B cell (primary cell): ENCODE results near the gene MOB3B. TPM values are rescaled to one million over a fixed set of nuclear protein-coding genes. Genes with fewer than 3 reads are reported as not detected.

ENCODE experiments used
- ATAC-seq: fragments of 200-7000 bp; cut with Tn5 transposase; one replicate; pipeline ENCODE4 v1.10.0; 2021; ENCODE audit warnings: low read depth, mild to moderate bottlenecking, moderate number of reproducible peaks, moderate library complexity
- CTCF ChIA-PET: fragments of 350-600 bp; sonication (Branson Sonifier 250); formaldehyde crosslinking; loops from one replicate; lab custom pipeline; 2021; ENCODE audit warnings: antibody characterized with exemption, inconsistent platforms; lab: Charles Lee
- POLR2A ChIA-PET: fragments of 350-600 bp; sonication (Branson Sonifier 250); formaldehyde crosslinking; loops from one replicate; lab custom pipeline; 2021; ENCODE audit warnings: antibody characterized with exemption; lab: Charles Lee
- DNase-seq: peaks from one replicate; pipeline ENCODE4 v3.0.0; 2013
- H2AFZ ChIP-seq: 2 replicates; pipeline ENCODE4 v1.6.1; 2012; ENCODE audit warnings: mild to moderate bottlenecking, low read depth, low read length; ENCODE audit not compliant: insufficient read depth, poor library complexity, severe bottlenecking
- H3K27ac ChIP-seq, 2 donors: 1 replicate in 1 of 2; 2 replicates in 1 of 2; pipeline ENCODE4 v1.5.1; 2012 to 2013; ENCODE audit warnings: low read length in 2 of 2, mild to moderate bottlenecking in 2 of 2, moderate library complexity in 1 of 2
- H3K27me3 ChIP-seq, 4 experiments: fragments of 200-600 bp in 1 of 4; sonication (generic) in 1 of 4; replicated peaks in 1 of 4; 1 replicate in 2 of 4; 2 replicates in 2 of 4; pipeline versions ENCODE4 v1.6.1 to v1.7.0; 2013 to 2016; ENCODE audit warnings: low read length in 3 of 4, mild to moderate bottlenecking in 2 of 4, mixed read lengths in 1 of 4, moderate library complexity in 1 of 4; ENCODE audit not compliant: insufficient read depth in 4 of 4, control insufficient read depth in 3 of 4; ENCODE audit errors: control extremely low read depth in 1 of 4
- H3K36me3 ChIP-seq, 2 experiments: replicated peaks in 1 of 2; 1 replicate in 1 of 2; 2 replicates in 1 of 2; pipeline versions ENCODE4 v1.6.1 to v1.7.1; 2013; ENCODE audit warnings: low read length in 1 of 2; ENCODE audit not compliant: insufficient read depth in 2 of 2, control insufficient read depth in 1 of 2; ENCODE audit errors: control extremely low read depth in 1 of 2, extremely low read depth in 1 of 2
- H3K4me1 ChIP-seq, 2 donors: fragments of 200-600 bp in 1 of 2; sonication (generic) in 1 of 2; 1 replicate in 1 of 2; 2 replicates in 1 of 2; pipeline versions ENCODE4 v1.5.1 to v1.6.1; 2013 to 2017; ENCODE audit warnings: low read length in 2 of 2; ENCODE audit not compliant: control insufficient read depth in 2 of 2, insufficient read depth in 2 of 2
- H3K4me2 ChIP-seq: replicated peaks from 2 replicates; pipeline ENCODE3; 2012; ENCODE audit warnings: mild to moderate bottlenecking, low read depth, low read length; ENCODE audit not compliant: poor library complexity, severe bottlenecking
- H3K4me3 ChIP-seq, 5 experiments: fragments of 200-600 bp in 1 of 5; sonication (generic) in 1 of 5; 1 replicate in 3 of 5; 2 replicates in 2 of 5; pipeline versions ENCODE4 v1.5.1 to v1.7.0; 2011 to 2016; ENCODE audit warnings: low read length in 4 of 5, mild to moderate bottlenecking in 4 of 5, low read depth in 2 of 5, control low read depth in 1 of 5, moderate library complexity in 1 of 5; ENCODE audit not compliant: insufficient read depth in 1 of 5; ENCODE audit errors: control extremely low read depth in 1 of 5, extremely low read depth in 1 of 5
- H3K79me2 ChIP-seq: fragments of 200-600 bp; sonication (generic); one replicate; pipeline ENCODE4 v1.6.0; 2016; ENCODE audit warnings: low read length; ENCODE audit not compliant: control insufficient read depth, insufficient read depth
- H3K9ac ChIP-seq: fragments of 200-600 bp; sonication (generic); 2 replicates; pipeline ENCODE4 v1.6.1; 2017; ENCODE audit warnings: mild to moderate bottlenecking, low read length, moderate library complexity
- H3K9me3 ChIP-seq, 3 donors: one replicate each; pipeline versions ENCODE4 v1.6.1 to v1.7.1; 2013; ENCODE audit warnings: low read length in 2 of 3; ENCODE audit not compliant: control insufficient read depth in 2 of 3, insufficient read depth in 1 of 3; ENCODE audit errors: control extremely low read depth in 1 of 3
- H4K20me1 ChIP-seq: 2 replicates; pipeline ENCODE4 v1.6.0; 2012; ENCODE audit warnings: mild to moderate bottlenecking, low read length; ENCODE audit not compliant: insufficient read depth, control insufficient read depth, poor library complexity, severe bottlenecking
- H3K27ac Mint-ChIP-seq: one replicate; pipeline ENCODE4 v1.8.0; 2021; ENCODE audit warnings: mixed read lengths
- H3K27me3 Mint-ChIP-seq: one replicate; pipeline ENCODE4 v1.8.0; 2021; ENCODE audit warnings: mixed read lengths
- H3K4me1 Mint-ChIP-seq: one replicate; pipeline ENCODE4 v1.8.0; 2021; ENCODE audit warnings: mixed read lengths
- H3K4me3 Mint-ChIP-seq: one replicate; pipeline ENCODE4 v1.8.0; 2021; ENCODE audit warnings: mixed read lengths
- H3K9me3 Mint-ChIP-seq: one replicate; pipeline ENCODE4 v1.8.0; 2022; ENCODE audit warnings: mixed read lengths; ENCODE audit not compliant: insufficient read depth
- EZH2 ChIP-seq: IDR thresholded peaks from 2 replicates; pipeline ENCODE4 v1.6.1; 2012; ENCODE audit warnings: borderline replicate concordance, low read depth, mild to moderate bottlenecking, moderate library complexity, low read length; ENCODE audit not compliant: insufficient read depth, poor library complexity, severe bottlenecking
- WGBS: methylation state at CpG from one replicate; pipeline ENCODE4 v1.1.5; 2013; ENCODE audit warnings: missing lambda C conversion rate; ENCODE audit not compliant: insufficient coverage; 5-methylcytosine and 5-hydroxymethylcytosine counted together
- intact Hi-C: fragments of 100-400 bp; cut with micrococcal nuclease; formaldehyde crosslinking; loops from one replicate; pipeline ENCODE4 v1.10.0; 2022
- polyA plus RNA-seq: library from polyadenylated mRNA; depleted of rRNA; stranded (reverse); fragments of >200 nt; gene quantifications from 2 replicates; pipeline ENCODE4 v1.2.3, GENCODE V29; 2012
- total RNA-seq, 2 donors: library from RNA; stranded (reverse); fragments of 120-200 nt in 1 of 2; gene quantifications; 1 replicate in 1 of 2; 2 replicates in 1 of 2; pipeline versions ENCODE4 v1.2.3 to v1.2.4, GENCODE V29; 2013 to 2022
- TF ChIP-seq, protein P1 (sequence below): fragments of 200-600 bp; IDR thresholded peaks from one replicate; pipeline ENCODE4 v1.8.0; 2022; ENCODE audit warnings: antibody characterized with exemption, mild to moderate bottlenecking

MOB3B gene
- total and polyA plus RNA-seq, 2 donors (not counting 1 experiment from before 2014, with no cell fraction given): 7.3 to 7.9 TPM

DNA sequence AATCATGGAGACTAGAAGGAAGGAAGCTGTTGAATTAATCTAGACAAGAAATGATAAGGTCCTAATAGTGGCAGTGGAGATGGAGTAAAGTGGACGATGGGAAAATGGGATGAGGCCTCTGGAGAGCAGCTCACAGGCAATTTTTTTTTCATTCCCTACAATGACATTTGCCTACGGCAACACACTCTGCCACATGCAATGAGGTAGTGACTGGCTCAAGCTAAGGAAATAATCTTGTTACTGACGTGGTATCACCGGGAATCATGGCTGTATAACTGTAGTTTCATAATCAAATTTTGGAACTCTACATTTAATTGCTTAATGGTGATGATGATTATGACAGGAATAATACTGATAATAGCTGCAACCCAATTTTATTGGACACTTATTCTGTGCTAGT lies 12.1 kb upstream of the MOB3B start:
- Histone ChIP-seq H3K36me3 (peaks cover 0 to 10% of the 10 kb centered on the region in 2 experiments), H3K9ac (no peak overlapping the region), H3K79me2 (no peaks in the 10 kb centered on the region), H3K4me1 (no peaks in the 10 kb centered on the region), H2AFZ (no peak overlapping the region), H4K20me1 (no peaks in the 10 kb centered on the region), H3K9me3 (no peaks in the 10 kb centered on the region), H3K4me3 (no peak overlapping the region), H3K27me3 (no peaks in the 10 kb centered on the region), H3K27ac (no peak overlapping the region), H3K4me2 (no peak overlapping the region)
- TF ChIP-seq, protein P1, sequence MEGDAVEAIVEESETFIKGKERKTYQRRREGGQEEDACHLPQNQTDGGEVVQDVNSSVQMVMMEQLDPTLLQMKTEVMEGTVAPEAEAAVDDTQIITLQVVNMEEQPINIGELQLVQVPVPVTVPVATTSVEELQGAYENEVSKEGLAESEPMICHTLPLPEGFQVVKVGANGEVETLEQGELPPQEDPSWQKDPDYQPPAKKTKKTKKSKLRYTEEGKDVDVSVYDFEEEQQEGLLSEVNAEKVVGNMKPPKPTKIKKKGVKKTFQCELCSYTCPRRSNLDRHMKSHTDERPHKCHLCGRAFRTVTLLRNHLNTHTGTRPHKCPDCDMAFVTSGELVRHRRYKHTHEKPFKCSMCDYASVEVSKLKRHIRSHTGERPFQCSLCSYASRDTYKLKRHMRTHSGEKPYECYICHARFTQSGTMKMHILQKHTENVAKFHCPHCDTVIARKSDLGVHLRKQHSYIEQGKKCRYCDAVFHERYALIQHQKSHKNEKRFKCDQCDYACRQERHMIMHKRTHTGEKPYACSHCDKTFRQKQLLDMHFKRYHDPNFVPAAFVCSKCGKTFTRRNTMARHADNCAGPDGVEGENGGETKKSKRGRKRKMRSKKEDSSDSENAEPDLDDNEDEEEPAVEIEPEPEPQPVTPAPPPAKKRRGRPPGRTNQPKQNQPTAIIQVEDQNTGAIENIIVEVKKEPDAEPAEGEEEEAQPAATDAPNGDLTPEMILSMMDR: no peak
- no peak for TF ChIP-seq EZH2
- Mint-ChIP-seq H3K4me1 (no peaks in the 10 kb centered on the region), H3K27ac (no peak overlapping the region), H3K27me3 (no peaks in the 10 kb centered on the region), H3K4me3 (no peak overlapping the region), H3K9me3 (no peaks in the 10 kb centered on the region)
- 100% methylated on average over 1 of the region's 4 CpGs for WGBS
- DNase-seq (no peak), ATAC-seq (no peak)
- intact Hi-C loops: no loop called here
- CTCF ChIA-PET: interaction anchor here (1.0 to 2.8 kb wide), 3 partner anchors 12 to 208 kb away, joined by 3 to 8 read pairs (median 3); partner anchors contain the start of gene MOB3B
- POLR2A ChIA-PET: no interaction called here

DNA sequence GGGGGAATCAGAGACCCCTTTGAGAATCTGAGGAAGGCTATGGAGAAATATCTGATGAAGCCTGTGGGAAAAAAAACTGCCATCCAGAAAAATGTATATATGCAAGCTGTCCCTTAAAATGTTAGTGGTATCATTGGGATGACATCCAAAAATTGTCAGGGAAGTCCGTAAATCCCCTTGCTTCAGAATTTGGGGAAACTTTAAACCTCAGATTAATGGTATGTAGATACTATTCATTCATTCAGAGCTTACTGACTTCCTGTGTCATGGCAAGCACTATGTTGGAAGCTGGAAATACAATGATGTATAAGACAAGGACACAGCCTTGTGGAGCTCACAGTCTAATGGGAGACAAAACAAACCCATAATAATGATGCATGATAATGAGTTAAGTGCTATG lies 10.9 kb upstream of the MOB3B start:
- Histone ChIP-seq H3K9ac (no peak overlapping the region), H2AFZ (no peak overlapping the region), H3K4me3 (no peak overlapping the region), H3K27me3 (no peaks in the 10 kb centered on the region), H3K4me1 (no peaks in the 10 kb centered on the region), H3K79me2 (no peaks in the 10 kb centered on the region), H3K9me3 (no peaks in the 10 kb centered on the region), H3K27ac (no peak overlapping the region), H3K36me3 (peaks cover 0 to 8% of the 10 kb centered on the region in 2 experiments), H3K4me2 (no peak overlapping the region), H4K20me1 (no peaks in the 10 kb centered on the region)
- TF ChIP-seq, protein P1: no peak
- no peak for TF ChIP-seq EZH2
- intact Hi-C loops: no loop called here
- WGBS: no CpG with 5 or more reads among the region's 1 CpG
- H3K27ac Mint-ChIP-seq: no peak overlapping the region
- no peaks in the 10 kb centered on the region for H3K4me1 Mint-ChIP-seq
- DNase-seq (no peak), ATAC-seq (no peak)
- CTCF ChIA-PET: interaction anchor here (1.2 to 17.3 kb wide), 3 partner anchors 11 to 207 kb away, joined by 3 to 395 read pairs (median 8); partner anchors contain the start of gene MOB3B
- POLR2A ChIA-PET: no interaction called here
- no peaks in the 10 kb centered on the region for H3K9me3 Mint-ChIP-seq
- H3K27me3 Mint-ChIP-seq: no peaks in the 10 kb centered on the region
- no peak overlapping the region for H3K4me3 Mint-ChIP-seq
